Mesothelial cell of epicardium (in vitro differentiated cells): ENCODE data around the gene SIDT2. TPM values are rescaled to one million over a fixed set of nuclear protein-coding genes. Genes with fewer than 3 reads are reported as not detected.

Experiments
- DNase-seq, 2 experiments: peaks; one replicate each; pipeline ENCODE4 v3.0.0; 2021; ENCODE audit warnings: low spot score in 2 of 2; ENCODE audit not compliant: unreplicated experiment in 2 of 2
- H3K27ac Mint-ChIP-seq: 2 replicates; pipeline ENCODE4 v1.8.0; 2021; ENCODE audit warnings: mixed read lengths
- H3K27me3 Mint-ChIP-seq: 2 replicates; pipeline ENCODE4 v1.8.0; 2021; ENCODE audit warnings: low read depth, mixed read lengths
- H3K36me3 Mint-ChIP-seq: 2 replicates; pipeline ENCODE4 v1.8.0; 2021; ENCODE audit warnings: mixed read lengths
- H3K4me1 Mint-ChIP-seq: 2 replicates; pipeline ENCODE4 v1.8.0; 2021; ENCODE audit warnings: mixed read lengths
- H3K4me3 Mint-ChIP-seq: 2 replicates; pipeline ENCODE4 v1.8.0; 2021; ENCODE audit warnings: mild to moderate bottlenecking, moderate library complexity, mixed read lengths
- H3K9me3 Mint-ChIP-seq: 2 replicates; pipeline ENCODE4 v1.8.0; 2021; ENCODE audit warnings: mixed read lengths
- CTCF ChIP-seq: fragments of 200-600 bp; sonication (generic); IDR thresholded peaks from one replicate; pipeline ENCODE4 v1.5.0; 2021; ENCODE audit warnings: antibody characterized with exemption; ENCODE audit not compliant: unreplicated experiment
- total RNA-seq: library from RNA; stranded (reverse); gene quantifications from 3 replicates; pipeline ENCODE4 v1.2.1, GENCODE V29; 2021

The SIDT2 gene
- total RNA-seq, 1 donor from 2014 or later, result 41.7 TPM

DNA sequence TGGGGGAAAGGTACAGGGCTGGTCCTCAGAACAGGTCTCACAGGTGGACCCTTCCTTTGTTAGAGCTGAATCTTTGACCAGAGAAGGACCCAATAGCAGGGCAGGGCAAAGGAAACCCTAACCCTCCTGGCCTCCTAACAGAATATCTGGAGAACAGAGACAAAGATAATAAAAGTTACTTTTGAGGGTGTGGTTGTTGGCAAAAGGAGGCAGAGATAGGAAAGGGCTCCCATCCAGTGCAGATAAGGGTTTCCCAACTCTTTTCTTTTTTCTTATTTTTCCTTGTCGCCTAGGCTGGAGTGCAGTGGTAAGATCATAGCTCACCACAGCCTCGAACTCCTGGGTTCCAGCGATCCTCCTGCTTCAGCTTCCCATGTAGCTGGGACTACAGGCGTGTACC, 41.5 kb downstream of the SIDT2 start:
- H3K27ac Mint-ChIP-seq, result no peak overlapping the region
- H3K27me3 Mint-ChIP-seq, result no peaks in the 10 kb centered on the region
- TF ChIP-seq CTCF, result no peak
- no peaks in the 10 kb centered on the region for H3K9me3 Mint-ChIP-seq
- DNase-seq, result no peak
- H3K36me3 Mint-ChIP-seq, result peaks cover 11% of the 10 kb centered on the region
- H3K4me1 Mint-ChIP-seq, result peaks cover 16% of the 10 kb centered on the region
- H3K4me3 Mint-ChIP-seq, result no peak overlapping the region

GRCh38 chr11:117220568-117220967, 42.0 kb downstream of the SIDT2 start:
- peaks cover 16% of the 10 kb centered on the region for H3K4me1 Mint-ChIP-seq
- no peak overlapping the region for H3K4me3 Mint-ChIP-seq

DNA sequence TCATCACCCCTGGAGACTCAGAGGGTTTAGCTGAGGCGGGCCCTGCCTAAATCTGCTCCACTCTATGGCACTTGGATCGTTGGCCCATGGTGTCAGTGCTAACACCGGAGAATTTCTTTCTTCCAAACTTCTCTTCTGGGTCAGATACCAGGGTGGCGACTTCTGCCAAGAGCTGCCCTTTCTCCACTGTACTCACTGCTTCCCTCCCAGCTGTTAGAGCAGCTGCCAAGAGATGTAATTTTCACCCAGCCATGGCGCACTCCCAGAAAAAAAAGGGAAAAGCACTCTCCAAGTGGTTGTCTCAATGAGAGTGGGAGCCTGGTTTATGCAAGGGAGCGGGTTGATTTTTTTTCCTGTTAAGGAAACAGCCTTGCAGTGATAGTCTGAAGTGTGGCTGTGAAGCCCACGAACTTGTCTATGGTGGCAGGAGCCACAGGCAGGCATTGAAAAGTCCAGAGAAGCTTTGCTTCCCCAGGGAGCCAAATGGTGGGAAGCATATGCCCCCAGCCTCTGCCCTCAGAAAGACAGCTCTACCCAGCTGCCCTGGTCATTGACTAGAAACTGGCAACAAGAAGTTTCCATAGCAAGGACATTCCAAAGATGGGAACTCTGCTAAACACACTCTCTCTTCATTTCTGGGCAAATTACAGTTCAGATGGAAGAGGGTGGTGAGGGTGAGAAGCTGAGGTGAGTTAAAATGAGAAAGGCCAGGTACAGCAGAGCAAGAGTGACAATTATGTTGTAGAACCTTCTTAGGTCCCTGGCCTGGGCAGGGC, 42.6 kb downstream of the SIDT2 start:
- peaks cover 16% of the 10 kb centered on the region for H3K4me1 Mint-ChIP-seq
- H3K27me3 Mint-ChIP-seq, result no peaks in the 10 kb centered on the region
- H3K4me3 Mint-ChIP-seq, result no peak overlapping the region
- no peaks in the 10 kb centered on the region for H3K9me3 Mint-ChIP-seq
- TF ChIP-seq CTCF, result no peak
- peaks cover 11% of the 10 kb centered on the region for H3K36me3 Mint-ChIP-seq
- H3K27ac Mint-ChIP-seq, result no peak overlapping the region
- no peak for DNase-seq

More at GRCh38 chr11:117220568-117220967, 42.0 kb downstream of the SIDT2 start:
- no peak for DNase-seq
- Mint-ChIP-seq H3K27ac (no peak overlapping the region), H3K36me3 (peaks cover 11% of the 10 kb centered on the region), H3K9me3 (no peaks in the 10 kb centered on the region), H3K27me3 (no peaks in the 10 kb centered on the region)
- no peak for TF ChIP-seq CTCF

- Mint-ChIP-seq H3K4me1 (peaks cover 16% of the 10 kb centered on the region), H3K27me3 (no peaks in the 10 kb centered on the region), H3K4me3 (no peak overlapping the region), H3K9me3 (no peaks in the 10 kb centered on the region), H3K27ac (peak overlapping the region; percentile 54), H3K36me3 (peaks cover 13% of the 10 kb centered on the region)
- no peak for DNase-seq
- no peak for TF ChIP-seq CTCF
Observed at GRCh38 chr11:117221775-117222517, 43.4 kb downstream of the SIDT2 start.

DNA sequence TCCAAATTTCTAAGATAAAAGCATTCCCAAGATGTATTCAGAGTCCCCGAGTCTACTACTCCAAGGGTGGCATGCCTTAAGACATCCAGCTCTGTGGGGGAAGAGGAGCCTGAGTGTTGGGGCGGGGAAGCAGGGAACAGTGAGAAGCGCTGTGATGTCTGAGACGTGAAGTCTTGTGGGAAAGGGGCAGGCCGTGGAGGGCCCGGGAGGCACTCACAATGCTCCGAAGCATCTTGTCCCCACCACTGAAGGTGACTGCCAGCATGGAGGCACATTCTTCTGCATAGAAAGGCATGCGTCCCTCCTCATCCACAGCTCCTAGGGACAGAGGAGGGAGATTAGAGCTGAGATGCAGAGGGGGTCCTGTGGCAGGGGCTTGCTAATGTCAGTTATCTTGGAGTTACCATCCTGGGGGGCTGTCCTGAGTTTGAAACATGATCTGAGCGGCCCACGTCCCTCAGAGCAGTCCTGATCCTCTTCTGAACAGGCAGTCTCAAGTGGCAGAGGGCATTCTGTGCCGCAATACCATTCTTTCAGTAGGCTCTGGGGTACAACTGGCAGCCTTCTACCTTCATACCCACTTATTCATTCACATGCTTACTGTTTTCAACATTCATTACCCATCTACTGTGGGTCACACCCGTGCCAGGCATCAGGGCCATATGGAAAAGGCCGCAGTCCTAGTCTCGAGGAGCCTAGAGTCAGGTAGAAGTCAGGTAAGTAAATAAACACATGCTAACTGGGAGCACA, 44.6 kb downstream of the SIDT2 start:
- DNase-seq, result no peak
- TF ChIP-seq CTCF, result no peak
- Mint-ChIP-seq H3K4me3 (no peak overlapping the region), H3K4me1 (peaks cover 12% of the 10 kb centered on the region), H3K36me3 (peaks cover 14% of the 10 kb centered on the region), H3K9me3 (no peaks in the 10 kb centered on the region), H3K27me3 (no peaks in the 10 kb centered on the region), H3K27ac (no peak overlapping the region)
